Peyer's patch (tissue), 4 donors: ENCODE results near the gene SYNJ2.

Source experiments
- POLR2A ChIP-seq, 2 donors: fragments of 450-650 bp; IDR thresholded peaks; one replicate each; pipeline ENCODE4 v1.5.1; 2017; ENCODE audit warnings: antibody characterized with exemption in 2 of 2, mild to moderate bottlenecking in 2 of 2, moderate library complexity in 2 of 2
- TF ChIP-seq, protein P1 (sequence below), 6 experiments: fragments of 450-650 bp in 4 of 6; fragments of 200-600 bp in 2 of 6; sonication (generic) in 1 of 6; IDR thresholded peaks; one replicate each; pipeline ENCODE4 v1.5.1; 2017 to 2019; ENCODE audit warnings: antibody characterized with exemption in 6 of 6, mild to moderate bottlenecking in 3 of 6, moderate library complexity in 1 of 6

GRCh38 chr6:157941101-157941863 lies 40.4 kb upstream of the SYNJ2 start:
- TF ChIP-seq, protein P1, sequence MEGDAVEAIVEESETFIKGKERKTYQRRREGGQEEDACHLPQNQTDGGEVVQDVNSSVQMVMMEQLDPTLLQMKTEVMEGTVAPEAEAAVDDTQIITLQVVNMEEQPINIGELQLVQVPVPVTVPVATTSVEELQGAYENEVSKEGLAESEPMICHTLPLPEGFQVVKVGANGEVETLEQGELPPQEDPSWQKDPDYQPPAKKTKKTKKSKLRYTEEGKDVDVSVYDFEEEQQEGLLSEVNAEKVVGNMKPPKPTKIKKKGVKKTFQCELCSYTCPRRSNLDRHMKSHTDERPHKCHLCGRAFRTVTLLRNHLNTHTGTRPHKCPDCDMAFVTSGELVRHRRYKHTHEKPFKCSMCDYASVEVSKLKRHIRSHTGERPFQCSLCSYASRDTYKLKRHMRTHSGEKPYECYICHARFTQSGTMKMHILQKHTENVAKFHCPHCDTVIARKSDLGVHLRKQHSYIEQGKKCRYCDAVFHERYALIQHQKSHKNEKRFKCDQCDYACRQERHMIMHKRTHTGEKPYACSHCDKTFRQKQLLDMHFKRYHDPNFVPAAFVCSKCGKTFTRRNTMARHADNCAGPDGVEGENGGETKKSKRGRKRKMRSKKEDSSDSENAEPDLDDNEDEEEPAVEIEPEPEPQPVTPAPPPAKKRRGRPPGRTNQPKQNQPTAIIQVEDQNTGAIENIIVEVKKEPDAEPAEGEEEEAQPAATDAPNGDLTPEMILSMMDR (IDR thresholded peaks at IDR 0.05), result no peak
- TF ChIP-seq POLR2A (IDR thresholded peaks at IDR 0.05), result no peak
